ENCODE results near the gene ARHGAP45. TPM values are rescaled to one million over a fixed set of nuclear protein-coding genes. Genes with fewer than 3 reads are reported as not detected.

The ARHGAP45 gene
- total RNA-seq, 2 donors from 2014 or later = 320 to 338 TPM

DNA sequence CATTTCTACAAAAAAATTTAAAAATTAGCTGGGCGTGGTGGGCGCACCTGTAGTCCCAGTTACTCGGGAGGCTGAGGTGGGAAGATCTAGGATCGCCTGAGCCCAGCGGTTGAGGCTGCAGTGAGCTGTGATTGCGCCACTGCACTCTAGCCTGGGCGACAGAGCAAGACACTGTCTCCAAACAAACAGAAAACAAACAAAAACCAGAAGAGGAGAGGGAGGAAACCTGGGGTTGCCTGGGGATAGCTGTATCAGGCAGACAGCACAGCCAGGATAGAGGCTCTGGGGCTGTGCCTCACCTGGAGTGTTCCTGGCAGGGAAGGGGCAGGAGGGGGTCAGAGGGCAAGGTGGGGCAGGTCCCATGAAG is 30.8 kb downstream of the ARHGAP45 start:
- H3K9me3 Mint-ChIP-seq = no peaks in the 10 kb centered on the region
- peaks cover 46 to 55% of the 10 kb centered on the region in 2 donors for H3K4me1 Mint-ChIP-seq (ENCODE audit: low read depth in 2 of 2)
- peak overlapping the region in 1 of 2 donors; percentile 90 for H3K27ac Mint-ChIP-seq
- DNase-seq (ENCODE audit: low spot score) = no peak
- no peaks in the 10 kb centered on the region for H3K27me3 Mint-ChIP-seq
- H3K4me3 Mint-ChIP-seq = no peak overlapping the region
- no peak for ATAC-seq
- peaks cover 5% of the 10 kb centered on the region for H3K36me3 Mint-ChIP-seq

GRCh38 chr19:1098177-1099051 is 31.4 kb downstream of the ARHGAP45 start:
- DNase-seq (ENCODE audit: low spot score) = no peak
- no peak for ATAC-seq
- peak overlapping the region; percentile 38 for H3K4me3 Mint-ChIP-seq
- H3K9me3 Mint-ChIP-seq = no peaks in the 10 kb centered on the region
- no peaks in the 10 kb centered on the region for H3K27me3 Mint-ChIP-seq
- H3K27ac Mint-ChIP-seq = peak overlapping the region; percentile 76 to 90
- peaks cover 5% of the 10 kb centered on the region for H3K36me3 Mint-ChIP-seq
- H3K4me1 Mint-ChIP-seq (ENCODE audit: low read depth in 2 of 2) = peaks cover 46 to 56% of the 10 kb centered on the region in 2 donors

- Mint-ChIP-seq H3K9me3 (no peaks in the 10 kb centered on the region), H3K36me3 (peaks cover 5% of the 10 kb centered on the region), H3K27ac (peak overlapping the region; percentile 91), H3K27me3 (no peaks in the 10 kb centered on the region), H3K4me1 (ENCODE audit: low read depth in 2 of 2) (peaks cover 33 to 36% of the 10 kb centered on the region in 2 donors), H3K4me3 (peak overlapping the region; percentile 51)
- no peak for DNase-seq (ENCODE audit: low spot score)
- no peak for ATAC-seq
Measured at GRCh38 chr19:1101337-1101698, 34.4 kb downstream of the ARHGAP45 start.

GRCh38 chr19:1102407-1103131 is 35.6 kb downstream of the ARHGAP45 start:
- DNase-seq (ENCODE audit: low spot score) (peak; percentile 81), ATAC-seq (peak; percentile 54 to 62)
- H3K4me1 Mint-ChIP-seq (ENCODE audit: low read depth in 2 of 2) = peaks cover 33 to 34% of the 10 kb centered on the region in 2 donors
- no peaks in the 10 kb centered on the region for H3K27me3 Mint-ChIP-seq
- peak overlapping the region; percentile 70 for H3K4me3 Mint-ChIP-seq
- H3K27ac Mint-ChIP-seq = peak overlapping the region; percentile 91
- H3K36me3 Mint-ChIP-seq = peaks cover 5% of the 10 kb centered on the region
- no peaks in the 10 kb centered on the region for H3K9me3 Mint-ChIP-seq

DNA sequence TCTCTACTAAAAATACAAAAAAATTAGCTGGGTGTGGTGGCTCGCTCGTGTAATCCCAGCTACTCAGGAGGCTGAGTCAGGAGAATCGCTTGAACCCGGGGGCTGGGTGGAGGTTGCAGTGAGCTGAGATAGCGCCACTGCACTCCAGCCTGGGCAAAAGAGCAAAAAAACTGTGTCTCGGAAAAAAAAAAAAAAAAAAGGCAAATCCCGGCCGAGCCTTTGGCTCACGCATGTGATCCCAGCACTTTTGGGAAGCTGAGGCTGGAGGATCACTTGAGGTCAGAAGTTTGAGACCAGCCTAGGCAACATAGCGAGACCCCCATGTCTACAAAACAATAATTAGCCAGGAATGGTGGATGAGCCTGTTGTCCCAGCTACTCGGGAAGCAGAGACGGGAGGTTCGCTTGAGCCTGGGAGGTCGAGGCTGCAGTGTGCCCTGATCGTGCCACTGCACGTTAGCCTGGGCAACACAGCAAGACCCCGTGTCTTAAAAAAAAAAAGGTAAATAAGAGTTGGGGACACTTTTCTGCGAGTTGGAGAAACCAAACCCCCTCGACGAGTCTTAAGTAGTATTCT is 36.3 kb downstream of the ARHGAP45 start:
- DNase-seq (ENCODE audit: low spot score) (no peak), ATAC-seq (no peak)
- peak overlapping the region; percentile 91 for H3K27ac Mint-ChIP-seq
- peak overlapping the region; percentile 70 for H3K4me3 Mint-ChIP-seq
- peaks cover 5% of the 10 kb centered on the region for H3K36me3 Mint-ChIP-seq
- H3K27me3 Mint-ChIP-seq = no peaks in the 10 kb centered on the region
- peaks cover 28 to 33% of the 10 kb centered on the region in 2 donors for H3K4me1 Mint-ChIP-seq (ENCODE audit: low read depth in 2 of 2)
- H3K9me3 Mint-ChIP-seq = no peaks in the 10 kb centered on the region

DNA sequence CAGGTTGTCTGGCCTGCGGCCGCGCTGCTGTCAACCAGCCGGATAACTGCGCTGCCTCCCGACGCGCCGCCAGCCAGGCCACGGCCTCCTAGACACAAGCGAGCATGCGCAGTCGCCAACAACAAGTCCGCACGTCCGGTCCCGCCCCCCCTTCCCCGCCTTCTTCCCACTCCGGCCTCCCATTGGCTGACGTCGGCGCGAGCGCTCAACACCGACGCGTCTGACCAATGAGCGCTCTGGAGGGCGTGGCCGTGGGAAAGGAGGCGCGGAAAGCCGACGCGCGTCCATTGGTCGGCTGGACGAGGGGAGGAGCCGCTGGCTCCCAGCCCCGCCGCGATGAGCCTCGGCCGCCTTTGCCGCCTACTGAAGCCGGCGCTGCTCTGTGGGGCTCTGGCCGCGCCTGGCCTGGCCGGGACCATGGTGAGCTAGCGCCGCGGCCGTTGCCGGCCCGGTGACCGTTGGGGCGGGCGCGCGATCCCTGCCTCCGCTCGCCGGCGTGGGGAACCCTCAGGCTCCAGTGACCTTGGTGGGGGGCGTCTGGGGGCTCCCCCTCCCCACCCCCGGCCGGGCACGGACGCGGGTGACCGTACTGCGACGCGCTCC is 36.8 kb downstream of the ARHGAP45 start, which contains the start of gene GPX4:
Gene GPX4 (plus strand): TSS at position 287 of the 603 bp plus-strand sequence. CDS start 50 bp downstream, at position 337.
- Mint-ChIP-seq H3K4me3 (peak within 1 kb of the TSS; percentile 70), H3K27me3 (no peaks in the 10 kb centered on the region), H3K36me3 (peaks cover 5% of the 10 kb centered on the region), H3K9me3 (no peaks in the 10 kb centered on the region), H3K4me1 (ENCODE audit: low read depth in 2 of 2) (peaks cover 24 to 27% of the 10 kb centered on the region in 2 donors), H3K27ac (peak within 1 kb of the TSS; percentile 91)
- DNase-seq (ENCODE audit: low spot score) = peak; percentile 98
- peak; percentile 88 to 91 for ATAC-seq

DNA sequence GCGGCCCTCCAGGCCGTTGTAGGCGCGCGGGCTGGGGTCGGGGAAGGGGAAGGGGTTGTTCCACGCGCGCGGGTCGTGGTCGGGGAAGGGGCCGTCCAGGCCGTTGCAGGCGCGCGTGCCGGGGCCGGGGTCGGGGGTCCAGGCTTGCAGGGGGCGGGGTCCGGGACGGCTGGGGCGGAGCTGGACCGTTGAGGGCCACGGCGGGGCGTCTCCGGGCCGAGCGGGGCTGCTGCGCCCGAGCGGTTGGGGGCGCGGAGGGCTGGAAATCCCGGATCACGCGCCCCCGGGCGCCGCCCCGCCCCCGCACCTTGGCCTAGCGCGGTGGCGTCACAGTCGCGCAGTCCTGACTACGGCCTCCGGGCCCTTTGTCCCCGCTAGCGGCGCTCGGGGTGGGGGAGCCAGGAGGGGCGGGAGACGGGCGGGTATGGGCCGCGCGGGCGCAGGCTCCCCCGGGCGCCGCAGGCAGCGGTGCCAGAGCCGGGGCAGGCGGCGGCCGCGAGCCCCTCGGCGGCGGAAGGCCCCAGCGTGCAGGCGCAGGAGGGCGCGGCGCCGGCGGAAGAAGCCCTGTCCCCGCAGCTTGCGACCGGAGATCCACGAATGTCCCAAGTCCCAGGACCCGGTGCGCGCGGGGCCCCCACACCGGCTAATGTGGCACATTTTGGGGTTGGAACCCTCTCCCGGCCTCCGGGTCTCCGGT is 37.5 kb downstream of the ARHGAP45 start:
- Mint-ChIP-seq H3K4me3 (peak overlapping the region; percentile 51), H3K4me1 (ENCODE audit: low read depth in 2 of 2) (peaks cover 20 to 21% of the 10 kb centered on the region in 2 donors), H3K9me3 (no peaks in the 10 kb centered on the region), H3K27me3 (no peaks in the 10 kb centered on the region), H3K36me3 (peaks cover 5% of the 10 kb centered on the region), H3K27ac (no peak overlapping the region)
- DNase-seq (ENCODE audit: low spot score) (peak; percentile 87), ATAC-seq (peak; percentile 60 to 71)

GRCh38 chr19:1105008-1105872 is 38.3 kb downstream of the ARHGAP45 start:
- Mint-ChIP-seq H3K27me3 (no peaks in the 10 kb centered on the region), H3K4me1 (ENCODE audit: low read depth in 2 of 2) (peaks cover 13 to 14% of the 10 kb centered on the region in 2 donors), H3K27ac (no peak overlapping the region), H3K4me3 (peak overlapping the region; percentile 51), H3K9me3 (no peaks in the 10 kb centered on the region), H3K36me3 (no peaks in the 10 kb centered on the region)
- ATAC-seq (no peak), DNase-seq (ENCODE audit: low spot score) (no peak)

DNA sequence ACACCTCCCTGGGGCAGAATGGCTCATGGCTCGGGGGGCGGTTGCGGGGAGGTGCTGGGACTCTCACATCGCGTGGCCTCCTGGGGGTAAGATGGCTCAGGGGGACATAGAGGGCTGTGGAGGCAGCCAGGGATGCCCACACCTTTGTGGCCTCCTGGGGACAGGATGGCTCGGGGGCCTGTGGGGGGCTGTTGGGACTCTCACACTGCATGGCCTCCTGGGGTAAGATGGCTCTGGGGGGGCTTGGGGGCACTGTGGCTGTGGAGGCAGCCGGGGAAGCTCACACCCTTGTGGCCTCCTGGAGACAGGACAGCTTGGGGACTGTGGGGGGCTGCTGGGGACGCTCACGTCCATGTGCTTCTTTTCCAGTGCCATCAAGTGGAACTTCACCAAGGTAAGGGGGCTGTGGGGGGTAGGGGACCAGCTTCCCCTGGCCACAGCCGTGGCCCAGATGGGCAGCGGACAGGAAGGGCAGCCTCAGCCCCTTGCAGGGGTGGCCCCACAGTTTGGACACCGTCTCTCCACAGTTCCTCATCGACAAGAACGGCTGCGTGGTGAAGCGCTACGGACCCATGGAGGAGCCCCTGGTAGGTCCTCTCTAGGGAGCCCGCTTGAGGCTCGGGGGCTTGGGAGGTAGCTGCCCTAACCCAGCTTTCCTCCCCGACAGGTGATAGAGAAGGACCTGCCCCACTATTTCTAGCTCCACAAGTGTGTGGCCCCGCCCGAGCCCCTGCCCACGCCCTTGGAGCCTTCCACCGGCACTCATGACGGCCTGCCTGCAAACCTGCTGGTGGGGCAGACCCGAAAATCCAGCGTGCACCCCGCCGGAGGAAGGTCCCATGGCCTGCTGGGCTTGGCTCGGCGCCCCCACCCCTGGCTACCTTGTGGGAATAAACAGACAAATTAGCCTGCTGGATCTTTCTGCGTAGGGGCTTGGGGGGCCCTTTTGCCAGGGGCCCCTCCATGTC is 39.2 kb downstream of the ARHGAP45 start:
- Mint-ChIP-seq H3K36me3 (no peaks in the 10 kb centered on the region), H3K27me3 (no peaks in the 10 kb centered on the region), H3K4me1 (ENCODE audit: low read depth in 2 of 2) (peaks cover 11 to 13% of the 10 kb centered on the region in 2 donors), H3K27ac (no peak overlapping the region), H3K4me3 (peak overlapping the region; percentile 44), H3K9me3 (no peaks in the 10 kb centered on the region)
- ATAC-seq (no peak), DNase-seq (ENCODE audit: low spot score) (no peak)

GRCh38 chr19:1106841-1107660 is 40.1 kb downstream of the ARHGAP45 start:
- no peaks in the 10 kb centered on the region for H3K27me3 Mint-ChIP-seq
- no peak overlapping the region for H3K4me3 Mint-ChIP-seq
- no peak overlapping the region for H3K27ac Mint-ChIP-seq
- ATAC-seq (no peak), DNase-seq (ENCODE audit: low spot score) (no peak)
- H3K9me3 Mint-ChIP-seq = no peaks in the 10 kb centered on the region
- peaks cover 6% of the 10 kb centered on the region in 2 donors for H3K4me1 Mint-ChIP-seq (ENCODE audit: low read depth in 2 of 2)
- H3K36me3 Mint-ChIP-seq = no peaks in the 10 kb centered on the region

DNA sequence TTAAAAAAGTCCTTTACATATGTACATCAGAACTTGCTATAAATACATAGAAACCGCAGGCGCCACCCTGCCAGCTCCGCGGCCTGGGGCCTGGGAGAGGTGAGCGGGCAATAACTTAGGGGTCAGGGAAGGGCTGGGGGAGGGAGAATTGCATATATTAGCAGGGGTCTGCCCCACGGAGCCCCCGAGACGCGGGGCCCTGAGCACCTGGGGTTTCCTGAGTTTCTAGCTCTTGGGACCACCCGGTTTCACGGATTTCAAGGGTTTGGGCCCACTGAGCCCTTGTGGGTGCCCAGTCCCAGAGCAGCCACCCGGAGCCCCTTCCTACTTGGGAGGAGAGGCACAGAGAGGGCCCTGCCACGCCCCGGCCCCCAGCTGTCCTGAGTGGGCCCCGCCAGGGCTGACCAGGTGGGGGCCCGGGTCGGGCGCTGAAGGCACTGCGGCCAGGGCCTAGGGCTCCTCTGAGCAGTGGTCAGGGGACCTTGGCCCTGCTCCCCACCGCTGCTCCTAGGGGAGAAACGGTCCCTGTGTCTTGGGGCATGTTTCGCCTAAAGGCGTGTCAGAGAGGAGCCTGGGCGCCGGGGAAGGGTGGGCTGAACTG is 40.8 kb downstream of the ARHGAP45 start:
- ATAC-seq = no peak
- peaks cover 2 to 3% of the 10 kb centered on the region in 2 donors for H3K4me1 Mint-ChIP-seq (ENCODE audit: low read depth in 2 of 2)
- no peaks in the 10 kb centered on the region for H3K27me3 Mint-ChIP-seq

More for the DNA sequence above, 40.8 kb downstream of the ARHGAP45 start:
- Mint-ChIP-seq H3K27ac (no peak overlapping the region), H3K9me3 (no peaks in the 10 kb centered on the region), H3K4me3 (no peak overlapping the region), H3K36me3 (no peaks in the 10 kb centered on the region)
- DNase-seq (ENCODE audit: low spot score) = no peak
